NT2/D1 (cell line): ENCODE results near the gene SV2B.

ENCODE experiments used
- SUZ12 ChIP-seq: IDR thresholded peaks from 2 replicates; pipeline ENCODE4 v1.6.1; 2011; ENCODE audit not compliant: insufficient read length, insufficient read depth; ENCODE audit errors: extremely low read depth
- YY1 ChIP-seq: IDR thresholded peaks from 2 replicates; pipeline ENCODE4 v1.6.1; 2011; ENCODE audit not compliant: insufficient read length, insufficient read depth

DNA sequence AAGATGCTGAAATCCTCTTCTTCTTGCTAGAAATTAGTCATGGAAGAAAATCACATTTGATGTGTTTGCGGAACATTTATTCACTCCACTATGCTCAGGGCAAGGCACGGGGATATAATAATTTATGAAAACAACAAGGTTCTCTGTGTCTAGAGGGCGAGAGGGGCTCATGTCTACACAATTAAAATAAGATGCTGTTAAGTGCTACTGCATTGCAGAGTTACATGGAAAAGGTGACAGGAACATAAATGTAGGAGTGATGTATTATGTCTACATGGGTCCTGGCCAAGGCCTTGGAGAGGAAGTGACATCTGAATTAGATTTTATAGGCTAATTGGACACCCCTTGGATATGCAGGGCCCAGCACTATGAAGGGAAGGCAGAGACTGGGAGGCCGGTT is 96.1 kb downstream of the SV2B start:
- TF ChIP-seq YY1 (no peak), SUZ12 (no peak)
